GM13977 (cell line): Measurements from ENCODE around the gene NKX6-2.

Source experiments
- DNase-seq: peaks from one replicate; pipeline ENCODE4 v3.0.0; 2012; ENCODE audit warnings: low spot score
- in situ Hi-C: fragments of 300-500 bp; cut with MboI; formaldehyde crosslinking; loops from one replicate; pipeline ENCODE4 v1.12.0; 2022; ENCODE audit warnings: low sequenced_read_pairs, low pct_unique_long_range_greater_than_20kb, mixed read lengths, inconsistent platforms; ENCODE audit not compliant: unreplicated experiment
- TF ChIP-seq, protein P1 (sequence below): IDR thresholded peaks from 2 replicates; pipeline ENCODE4 v1.5.1; 2012; ENCODE audit warnings: mild to moderate bottlenecking, control low read depth; ENCODE audit not compliant: insufficient read depth; ENCODE audit errors: extremely low read depth, missing control alignments

NKX6-2 gene

DNA sequence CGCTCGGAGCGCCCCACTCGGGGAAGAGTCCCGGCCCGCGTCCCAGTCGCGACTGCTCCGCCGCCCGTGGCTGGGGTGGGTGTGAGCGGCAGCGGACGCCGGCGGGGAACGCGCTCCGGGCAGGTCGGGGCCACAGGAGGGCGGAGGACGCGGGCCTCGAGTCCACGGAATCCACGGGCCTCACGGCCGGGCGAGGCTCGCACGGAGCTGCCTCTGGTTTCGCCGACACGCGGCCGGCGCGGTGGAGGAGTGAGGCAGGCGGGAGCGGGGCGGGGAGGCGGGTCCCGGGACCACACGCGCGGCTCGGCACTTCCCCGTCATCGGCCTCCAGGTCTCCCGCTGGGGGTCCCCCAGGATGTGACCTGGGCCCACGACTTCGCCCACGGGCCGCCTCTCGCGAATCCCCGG lies 533 bp upstream of the NKX6-2 start:
- TF ChIP-seq, protein P1, sequence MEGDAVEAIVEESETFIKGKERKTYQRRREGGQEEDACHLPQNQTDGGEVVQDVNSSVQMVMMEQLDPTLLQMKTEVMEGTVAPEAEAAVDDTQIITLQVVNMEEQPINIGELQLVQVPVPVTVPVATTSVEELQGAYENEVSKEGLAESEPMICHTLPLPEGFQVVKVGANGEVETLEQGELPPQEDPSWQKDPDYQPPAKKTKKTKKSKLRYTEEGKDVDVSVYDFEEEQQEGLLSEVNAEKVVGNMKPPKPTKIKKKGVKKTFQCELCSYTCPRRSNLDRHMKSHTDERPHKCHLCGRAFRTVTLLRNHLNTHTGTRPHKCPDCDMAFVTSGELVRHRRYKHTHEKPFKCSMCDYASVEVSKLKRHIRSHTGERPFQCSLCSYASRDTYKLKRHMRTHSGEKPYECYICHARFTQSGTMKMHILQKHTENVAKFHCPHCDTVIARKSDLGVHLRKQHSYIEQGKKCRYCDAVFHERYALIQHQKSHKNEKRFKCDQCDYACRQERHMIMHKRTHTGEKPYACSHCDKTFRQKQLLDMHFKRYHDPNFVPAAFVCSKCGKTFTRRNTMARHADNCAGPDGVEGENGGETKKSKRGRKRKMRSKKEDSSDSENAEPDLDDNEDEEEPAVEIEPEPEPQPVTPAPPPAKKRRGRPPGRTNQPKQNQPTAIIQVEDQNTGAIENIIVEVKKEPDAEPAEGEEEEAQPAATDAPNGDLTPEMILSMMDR = no peak
- DNase-seq = no peak
- in situ Hi-C loops = no loop called here

DNA sequence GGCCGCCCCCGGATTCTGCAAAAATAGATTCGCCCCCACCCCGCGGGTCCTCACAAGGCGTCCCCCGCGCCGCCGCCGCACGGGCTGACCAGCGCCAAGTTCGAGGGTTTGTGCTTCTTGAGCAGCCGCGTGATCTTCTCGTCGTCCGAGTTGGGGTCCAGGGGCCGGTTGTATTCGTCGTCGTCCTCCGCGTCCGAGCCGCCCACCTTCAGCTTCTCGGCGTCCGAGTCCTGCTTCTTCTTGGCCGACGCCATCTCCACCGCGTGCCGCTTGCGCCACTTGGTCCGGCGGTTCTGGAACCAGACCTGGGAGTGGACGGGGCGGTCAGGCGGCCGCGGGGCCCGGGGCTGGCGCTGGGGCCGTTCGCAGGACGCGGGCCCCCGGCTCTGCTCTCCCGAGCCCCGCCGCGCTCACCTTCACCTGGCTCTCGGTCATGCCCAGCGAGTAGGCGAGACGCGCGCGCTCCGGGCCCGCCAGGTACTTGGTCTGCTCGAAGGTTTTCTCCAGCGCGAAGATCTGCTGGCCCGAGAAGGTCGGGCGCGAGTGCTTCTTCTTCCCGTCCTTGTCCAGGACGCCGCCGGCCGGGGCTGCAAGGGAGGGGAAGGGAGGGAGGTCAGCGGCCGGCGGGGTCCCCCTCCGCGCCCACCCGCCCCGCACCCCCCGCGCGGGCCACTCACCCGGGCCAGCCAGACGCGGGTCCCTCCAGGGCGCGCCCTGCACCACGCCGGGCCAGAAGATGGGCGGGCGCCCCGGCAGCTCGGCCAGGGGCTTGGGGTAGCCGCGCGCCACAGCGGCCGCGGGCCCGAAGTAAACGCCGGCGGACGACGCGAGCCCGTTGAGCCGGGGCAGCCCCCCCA lies 853 bp downstream of the NKX6-2 start:
- TF ChIP-seq, protein P1 = no peak
- DNase-seq = no peak
- in situ Hi-C loops = no loop called here

DNA sequence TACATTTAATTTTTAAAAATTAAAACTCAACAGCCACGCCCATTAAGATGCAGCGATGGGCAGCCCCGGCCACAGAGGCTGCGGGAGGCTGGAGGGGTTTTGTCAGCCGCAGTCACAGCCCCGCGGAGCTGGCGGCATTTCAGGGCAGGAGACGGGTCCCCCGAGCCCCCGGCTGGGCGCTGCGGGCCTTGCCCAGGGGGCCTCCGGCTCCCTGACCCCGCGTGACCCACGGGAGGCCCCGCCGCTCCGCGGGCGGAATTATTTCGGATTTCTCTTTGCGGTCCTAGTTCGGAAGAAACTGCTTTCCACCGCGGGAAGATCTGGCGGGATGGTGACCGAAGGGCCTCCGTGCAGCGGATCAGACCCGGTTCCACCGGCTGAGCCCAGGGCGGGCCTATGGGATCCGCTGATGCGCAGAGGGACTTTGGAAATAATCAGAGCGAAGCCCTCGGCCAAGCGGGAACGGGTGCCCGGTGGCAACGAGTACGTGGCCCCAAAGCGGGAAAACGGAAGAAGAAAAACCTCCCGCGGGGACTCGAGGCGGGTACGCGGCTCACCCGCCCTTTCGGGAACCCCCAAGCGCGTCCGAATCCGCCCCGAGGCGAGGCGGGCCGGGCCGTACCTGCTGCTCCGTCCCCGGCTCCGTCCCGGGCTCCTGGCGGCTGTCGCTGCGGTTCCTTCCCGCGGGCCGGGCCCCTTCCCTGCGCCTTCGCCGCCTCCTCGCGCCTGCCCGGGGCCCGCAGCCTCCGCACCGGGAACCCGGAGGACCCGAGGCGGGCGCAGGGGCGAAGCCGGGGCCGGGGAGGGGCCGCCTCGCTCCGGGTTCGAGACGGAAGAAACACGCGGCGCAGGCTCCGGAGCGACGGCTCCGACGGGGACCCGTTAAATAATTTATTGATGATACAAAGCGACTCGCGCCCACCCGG lies 1.7 kb downstream of the NKX6-2 start:
- in situ Hi-C loops = no loop called here
- TF ChIP-seq, protein P1 = no peak
- DNase-seq = no peak

DNA sequence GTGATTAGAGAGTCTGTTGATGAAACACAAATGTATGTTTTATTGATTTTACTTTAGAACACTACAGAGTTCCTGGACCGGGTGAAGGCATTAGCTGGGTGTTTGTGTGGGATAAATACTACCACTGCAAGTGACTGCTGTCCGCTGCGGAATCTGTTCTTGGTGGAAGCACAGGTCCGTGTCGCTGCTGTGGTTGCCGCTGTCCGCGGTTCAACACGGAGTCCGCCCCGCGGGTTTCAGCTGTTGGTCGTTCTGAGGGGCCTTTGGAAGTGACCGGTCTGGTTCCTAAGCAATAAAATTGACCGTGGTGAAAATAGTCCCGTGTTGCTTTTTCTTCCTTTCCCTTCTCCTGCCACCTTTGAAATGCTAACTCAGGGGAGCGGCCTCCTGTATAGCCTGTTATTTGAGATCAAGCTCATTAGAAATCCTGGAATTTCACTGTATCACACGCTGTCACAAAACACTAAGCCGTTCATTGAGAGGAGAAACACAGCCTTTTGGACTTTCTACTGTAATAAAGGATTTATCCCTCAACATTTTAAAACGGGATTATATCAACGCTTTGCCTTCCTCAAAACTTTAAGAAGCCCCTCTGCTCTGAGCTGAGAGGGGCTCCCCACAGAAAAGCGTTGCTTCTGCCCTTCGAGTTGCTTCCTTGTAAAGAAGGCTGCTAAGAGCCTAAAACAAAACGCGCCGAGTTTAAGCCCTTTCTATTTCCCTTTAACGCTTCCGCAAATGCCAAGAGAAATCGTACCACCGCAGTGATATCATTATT lies 2.6 kb downstream of the NKX6-2 start:
- in situ Hi-C loops = no loop called here
- no peak for DNase-seq
- TF ChIP-seq, protein P1 = no peak

DNA sequence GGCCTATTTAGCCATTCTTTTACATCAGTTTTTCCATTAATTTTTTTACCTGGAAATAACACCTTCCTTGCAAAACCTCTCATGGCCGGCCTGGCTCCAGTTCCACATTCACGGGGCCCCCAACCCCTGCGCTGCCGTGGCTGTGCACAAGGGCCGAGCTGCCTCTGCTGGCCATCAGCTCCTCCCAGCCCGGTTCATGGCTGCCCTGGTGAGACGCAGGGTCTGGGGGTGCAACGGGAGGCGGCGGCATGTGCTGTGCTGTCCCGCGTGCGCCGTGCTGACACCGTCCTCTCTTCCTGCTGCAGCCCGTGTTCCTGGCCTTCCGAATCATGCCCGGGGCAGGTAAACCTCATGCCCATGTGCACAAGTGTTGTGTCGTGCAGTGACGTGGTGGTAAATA lies 4.4 kb downstream of the NKX6-2 start:
- DNase-seq = no peak
- TF ChIP-seq, protein P1 = no peak
- in situ Hi-C loops = no loop called here

DNA sequence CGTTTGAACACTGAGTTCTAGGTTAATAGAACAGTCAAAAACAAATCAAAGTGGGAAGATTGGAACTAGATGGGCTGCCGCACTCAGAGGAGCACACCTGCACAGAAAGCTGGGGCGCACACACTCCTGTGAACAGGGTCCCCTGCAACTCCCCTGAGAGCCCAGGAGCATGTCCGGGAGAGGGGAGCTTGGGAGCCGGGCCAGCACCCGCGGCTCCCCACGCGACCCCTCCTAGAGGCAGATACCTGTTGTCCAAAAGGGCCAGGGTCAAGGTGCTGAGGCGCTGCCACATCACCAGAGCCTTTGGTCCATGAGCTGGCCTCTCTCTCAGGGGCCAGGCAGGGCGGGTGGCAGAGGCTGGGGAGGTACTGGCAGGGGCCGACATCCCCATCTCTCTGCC lies 5.6 kb downstream of the NKX6-2 start:
- no peak for DNase-seq
- in situ Hi-C loops = no loop called here
- TF ChIP-seq, protein P1 = no peak
